ENCODE results near the gene NFKBIL1. TPM values are rescaled to one million over a fixed set of nuclear protein-coding genes. Genes with fewer than 3 reads are reported as not detected.

The NFKBIL1 gene
- total and polyA plus RNA-seq, 9 donors = 16.3 to 20.6 (median 17.2) TPM

GRCh38 chr6:31580438-31580740 lies 33.0 kb downstream of the NFKBIL1 start:
- Histone ChIP-seq H3K27ac (ENCODE audit: low read length) (no peak overlapping the region), H3K4me1 (ENCODE audit: control insufficient read depth, insufficient read depth, low read length) (peaks cover 15% of the 10 kb centered on the region)
- WGBS (ENCODE audit: insufficient coverage) = 26% methylated on average over 11 of the region's 11 CpGs

DNA sequence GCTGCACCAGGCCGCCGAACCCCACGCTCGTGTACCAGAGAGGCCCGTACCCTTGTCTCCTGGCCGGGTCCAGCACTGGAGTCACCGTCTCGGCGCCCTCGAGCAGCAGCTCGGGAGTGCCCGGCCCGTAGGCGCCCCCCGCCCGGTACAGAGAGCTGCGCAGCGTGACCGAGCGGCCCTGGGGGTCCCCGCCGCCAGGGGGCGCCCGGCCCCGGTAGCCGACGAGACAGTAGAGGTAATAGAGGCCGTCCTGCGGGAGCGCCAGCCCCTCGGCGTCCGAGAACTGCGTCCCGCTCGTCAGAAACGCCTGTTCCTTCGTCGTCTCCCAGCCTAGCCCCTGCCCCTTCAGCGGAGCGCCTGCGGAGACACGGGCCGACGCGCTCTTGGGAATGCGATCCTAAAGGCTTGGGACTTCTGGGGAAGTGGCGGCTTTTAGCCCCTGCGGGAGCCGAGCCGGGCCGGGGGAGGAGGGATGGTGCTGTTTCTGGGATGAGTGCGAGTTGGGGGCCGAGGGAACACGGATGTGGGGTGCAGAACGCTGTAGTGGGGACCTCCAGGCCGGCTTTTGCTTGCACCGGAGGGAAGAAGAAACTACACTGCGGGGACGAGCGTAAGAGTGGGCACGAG lies 33.5 kb downstream of the NFKBIL1 start:
- peaks cover 14% of the 10 kb centered on the region for H3K27me3 ChIP-seq (ENCODE audit: control insufficient read depth, insufficient read depth, low read length)
- under 1% methylated on average over 54 of the region's 62 CpGs for WGBS (ENCODE audit: insufficient coverage)
- peak overlapping the region; percentile 53 for H3K27ac ChIP-seq (ENCODE audit: low read length)
- H3K4me1 ChIP-seq (ENCODE audit: control insufficient read depth, insufficient read depth, low read length) = peaks cover 17% of the 10 kb centered on the region
- no peaks in the 10 kb centered on the region for H3K36me3 ChIP-seq (ENCODE audit: control insufficient read depth, insufficient read depth, low read length)
- peak overlapping the region; percentile 62 for H3K4me3 ChIP-seq (ENCODE audit: low read length)
- DNase-seq = peak; percentile 92
- no peaks in the 10 kb centered on the region for H3K9me3 ChIP-seq (replicated peaks; ENCODE audit: control insufficient read depth, low read depth, low read length)

More at GRCh38 chr6:31580438-31580740, 33.0 kb downstream of the NFKBIL1 start:
- Histone ChIP-seq H3K4me3 (ENCODE audit: low read length) (peak overlapping the region; percentile 62), H3K9me3 (replicated peaks; ENCODE audit: control insufficient read depth, low read depth, low read length) (no peaks in the 10 kb centered on the region), H3K27me3 (ENCODE audit: control insufficient read depth, insufficient read depth, low read length) (peaks cover 14% of the 10 kb centered on the region), H3K36me3 (ENCODE audit: control insufficient read depth, insufficient read depth, low read length) (no peaks in the 10 kb centered on the region)
- no peak for DNase-seq

GRCh38 chr6:31581434-31582229 lies 34.2 kb downstream of the NFKBIL1 start:
- DNase-seq = no peak
- WGBS (ENCODE audit: insufficient coverage) = 10% methylated on average over 12 of the region's 21 CpGs
- H3K4me3 ChIP-seq (ENCODE audit: low read length) = peak overlapping the region; percentile 62
- H3K36me3 ChIP-seq (ENCODE audit: control insufficient read depth, insufficient read depth, low read length) = no peaks in the 10 kb centered on the region
- no peaks in the 10 kb centered on the region for H3K9me3 ChIP-seq (replicated peaks; ENCODE audit: control insufficient read depth, low read depth, low read length)
- H3K27ac ChIP-seq (ENCODE audit: low read length) = peak overlapping the region; percentile 53
- peaks cover 14% of the 10 kb centered on the region for H3K27me3 ChIP-seq (ENCODE audit: control insufficient read depth, insufficient read depth, low read length)
- H3K4me1 ChIP-seq (ENCODE audit: control insufficient read depth, insufficient read depth, low read length) = peaks cover 17% of the 10 kb centered on the region

DNA sequence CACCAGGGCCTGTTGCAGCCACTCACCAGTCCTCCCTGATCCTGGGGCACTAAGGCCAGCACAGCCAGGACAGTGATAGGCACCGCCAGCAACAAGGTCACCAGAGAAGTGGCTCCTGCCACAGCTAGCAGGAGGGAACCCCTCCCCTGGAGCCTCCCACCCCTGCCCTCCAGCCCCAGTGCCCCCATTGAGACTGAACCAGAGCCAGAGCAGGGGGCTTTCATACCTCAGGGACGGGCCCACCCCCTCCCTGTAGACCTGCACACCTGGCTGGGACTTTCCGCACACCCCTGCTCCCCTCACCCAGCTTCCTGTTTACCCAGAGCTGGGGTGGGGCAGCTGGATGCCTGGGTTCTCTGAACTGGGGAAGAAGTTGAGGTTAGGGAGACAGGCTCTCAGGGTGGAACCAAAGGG lies 34.8 kb downstream of the NFKBIL1 start, which contains the start of gene LTB:
TSS of gene LTB (minus strand) at position 195 of the 414 bp plus-strand sequence. CDS start at position 188, 7 bp downstream.
- DNase-seq = no peak
- peak within 1 kb of the TSS; percentile 62 for H3K4me3 ChIP-seq (ENCODE audit: low read length)
- no peaks in the 10 kb centered on the region for H3K36me3 ChIP-seq (ENCODE audit: control insufficient read depth, insufficient read depth, low read length)
- no peaks in the 10 kb centered on the region for H3K9me3 ChIP-seq (replicated peaks; ENCODE audit: control insufficient read depth, low read depth, low read length)
- H3K27me3 ChIP-seq (ENCODE audit: control insufficient read depth, insufficient read depth, low read length) = peaks cover 14% of the 10 kb centered on the region
- peak within 1 kb of the TSS; percentile 53 for H3K27ac ChIP-seq (ENCODE audit: low read length)
- peaks cover 17% of the 10 kb centered on the region for H3K4me1 ChIP-seq (ENCODE audit: control insufficient read depth, insufficient read depth, low read length)
- 75% methylated on average over 1 of the region's 3 CpGs for WGBS (ENCODE audit: insufficient coverage)

- H3K27me3 ChIP-seq (ENCODE audit: control insufficient read depth, insufficient read depth, low read length) = peaks cover 11% of the 10 kb centered on the region
- H3K27ac ChIP-seq (ENCODE audit: low read length) = no peak overlapping the region
- no peaks in the 10 kb centered on the region for H3K9me3 ChIP-seq (replicated peaks; ENCODE audit: control insufficient read depth, low read depth, low read length)
- H3K4me3 ChIP-seq (ENCODE audit: low read length) = no peak overlapping the region
- WGBS (ENCODE audit: insufficient coverage) = 61% methylated on average over 2 of the region's 2 CpGs
- DNase-seq = no peak
- peaks cover 27% of the 10 kb centered on the region for H3K4me1 ChIP-seq (ENCODE audit: control insufficient read depth, insufficient read depth, low read length)
- H3K36me3 ChIP-seq (ENCODE audit: control insufficient read depth, insufficient read depth, low read length) = no peaks in the 10 kb centered on the region
Observed at GRCh38 chr6:31585491-31585890, 38.1 kb downstream of the NFKBIL1 start.

- Histone ChIP-seq H3K27ac (ENCODE audit: low read length) (no peak within 1 kb of the TSS), H3K4me1 (ENCODE audit: control insufficient read depth, insufficient read depth, low read length) (peaks cover 25% of the 10 kb centered on the region)
Observed at GRCh38 chr6:31586008-31586407, 38.6 kb downstream of the NFKBIL1 start, which contains the start of gene LST1. LST1 (plus strand) TSS chr6:31586277; CDS start chr6:31587300, 1,023 bp downstream.

DNA sequence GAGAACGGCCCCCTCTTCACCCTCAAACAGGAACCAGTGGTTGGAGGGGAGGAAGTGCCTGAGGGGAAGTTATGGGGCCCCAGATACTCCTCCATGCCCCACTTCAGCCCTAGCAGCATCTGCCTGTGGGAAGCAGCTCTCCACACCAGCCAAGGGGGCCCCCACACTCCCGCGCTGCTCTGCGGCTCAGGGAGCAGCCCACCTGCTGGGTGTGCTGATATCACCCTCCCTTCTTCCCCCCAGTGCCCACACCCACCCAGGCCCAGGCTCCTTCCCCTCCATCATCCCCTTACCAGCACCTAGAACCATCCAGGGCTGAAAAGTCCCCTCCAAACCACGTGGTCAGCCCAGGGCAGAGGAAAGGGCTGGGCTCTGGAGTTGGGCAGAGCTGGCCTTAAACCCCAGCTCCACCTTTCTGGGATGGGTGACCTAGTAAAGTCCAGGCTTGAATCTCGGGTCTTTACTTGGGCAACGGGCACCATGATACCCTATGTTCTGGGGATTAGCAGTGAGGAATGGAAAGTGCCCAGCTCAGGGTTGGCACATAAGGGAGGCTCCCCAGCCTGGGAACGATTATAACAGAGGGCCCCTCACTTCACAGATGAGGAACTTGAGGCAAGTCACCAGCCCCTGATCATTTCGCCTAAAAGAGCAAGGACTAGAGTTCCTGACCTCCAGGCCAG lies 39.3 kb downstream of the NFKBIL1 start:
- peaks cover 4% of the 10 kb centered on the region for H3K27me3 ChIP-seq (ENCODE audit: control insufficient read depth, insufficient read depth, low read length)
- no peak overlapping the region for H3K27ac ChIP-seq (ENCODE audit: low read length)
- H3K9me3 ChIP-seq (replicated peaks; ENCODE audit: control insufficient read depth, low read depth, low read length) = no peaks in the 10 kb centered on the region
- peak; percentile 45 for DNase-seq
- WGBS (ENCODE audit: insufficient coverage) = 69% methylated on average over 7 of the region's 9 CpGs
- no peak overlapping the region for H3K4me3 ChIP-seq (ENCODE audit: low read length)
- H3K4me1 ChIP-seq (ENCODE audit: control insufficient read depth, insufficient read depth, low read length) = peaks cover 18% of the 10 kb centered on the region
- H3K36me3 ChIP-seq (ENCODE audit: control insufficient read depth, insufficient read depth, low read length) = no peaks in the 10 kb centered on the region

More at GRCh38 chr6:31586008-31586407, 38.6 kb downstream of the NFKBIL1 start, which contains the start of gene LST1:
- Histone ChIP-seq H3K9me3 (replicated peaks; ENCODE audit: control insufficient read depth, low read depth, low read length) (no peaks in the 10 kb centered on the region), H3K36me3 (ENCODE audit: control insufficient read depth, insufficient read depth, low read length) (no peaks in the 10 kb centered on the region), H3K4me3 (ENCODE audit: low read length) (no peak within 1 kb of the TSS), H3K27me3 (ENCODE audit: control insufficient read depth, insufficient read depth, low read length) (peaks cover 11% of the 10 kb centered on the region)
- DNase-seq = peak; percentile 47
- no CpG with 5 or more reads among the region's 1 CpG for WGBS (ENCODE audit: insufficient coverage)

GRCh38 chr6:31587791-31588777 lies 40.7 kb downstream of the NFKBIL1 start:
- Histone ChIP-seq H3K27ac (ENCODE audit: low read length) (no peak overlapping the region), H3K4me1 (ENCODE audit: control insufficient read depth, insufficient read depth, low read length) (peaks cover 17% of the 10 kb centered on the region), H3K27me3 (ENCODE audit: control insufficient read depth, insufficient read depth, low read length) (no peaks in the 10 kb centered on the region), H3K36me3 (ENCODE audit: control insufficient read depth, insufficient read depth, low read length) (no peaks in the 10 kb centered on the region), H3K4me3 (ENCODE audit: low read length) (no peak overlapping the region), H3K9me3 (replicated peaks; ENCODE audit: control insufficient read depth, low read depth, low read length) (no peaks in the 10 kb centered on the region)
- 51% methylated on average over 10 of the region's 12 CpGs for WGBS (ENCODE audit: insufficient coverage)
- DNase-seq = no peak

DNA sequence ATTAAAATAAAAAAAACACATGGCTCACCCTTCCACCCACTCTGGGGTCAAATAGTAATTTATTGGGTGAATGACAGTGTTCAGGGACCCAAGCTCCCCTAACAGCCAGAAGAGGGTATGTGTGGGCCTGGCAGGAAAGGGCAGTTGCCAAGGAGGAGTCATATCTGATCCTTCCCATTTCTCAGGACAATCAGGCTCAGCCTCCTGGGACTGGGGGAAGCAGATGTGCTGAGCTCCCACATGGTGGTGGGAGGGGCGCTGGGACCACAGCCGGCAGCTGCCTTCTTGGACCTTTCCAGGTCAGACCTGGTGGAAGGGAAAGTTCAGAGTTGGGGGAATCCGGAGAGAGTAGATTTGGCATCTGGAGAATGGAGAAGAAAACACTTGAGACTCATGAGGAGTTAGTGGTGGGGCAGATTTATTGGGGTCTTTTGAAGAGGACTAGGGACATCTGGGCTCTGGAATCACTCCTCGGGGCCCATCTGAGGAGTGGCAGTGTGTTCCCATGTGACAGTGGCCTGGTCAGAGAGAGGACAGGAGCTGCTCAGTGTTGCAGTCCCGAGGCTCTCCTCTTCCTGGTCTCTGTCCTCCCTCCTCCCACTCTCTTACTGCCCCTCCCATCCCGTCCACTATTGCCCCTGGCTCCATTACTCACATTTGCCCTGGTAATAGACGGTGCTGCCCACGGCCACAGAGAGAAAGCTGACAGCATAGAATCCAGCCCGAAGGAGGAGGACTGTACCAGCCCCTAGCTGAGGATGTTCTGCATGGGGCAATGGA lies 41.7 kb downstream of the NFKBIL1 start:
- Histone ChIP-seq H3K27me3 (ENCODE audit: control insufficient read depth, insufficient read depth, low read length) (no peaks in the 10 kb centered on the region), H3K4me3 (ENCODE audit: low read length) (no peak overlapping the region), H3K4me1 (ENCODE audit: control insufficient read depth, insufficient read depth, low read length) (peaks cover 17% of the 10 kb centered on the region), H3K36me3 (ENCODE audit: control insufficient read depth, insufficient read depth, low read length) (no peaks in the 10 kb centered on the region), H3K9me3 (replicated peaks; ENCODE audit: control insufficient read depth, low read depth, low read length) (no peaks in the 10 kb centered on the region), H3K27ac (ENCODE audit: low read length) (no peak overlapping the region)
- WGBS (ENCODE audit: insufficient coverage) = 24% methylated on average over 8 of the region's 9 CpGs
- no peak for DNase-seq
